ENCODE measurements around the gene PNPLA3.

The PNPLA3 gene

DNA sequence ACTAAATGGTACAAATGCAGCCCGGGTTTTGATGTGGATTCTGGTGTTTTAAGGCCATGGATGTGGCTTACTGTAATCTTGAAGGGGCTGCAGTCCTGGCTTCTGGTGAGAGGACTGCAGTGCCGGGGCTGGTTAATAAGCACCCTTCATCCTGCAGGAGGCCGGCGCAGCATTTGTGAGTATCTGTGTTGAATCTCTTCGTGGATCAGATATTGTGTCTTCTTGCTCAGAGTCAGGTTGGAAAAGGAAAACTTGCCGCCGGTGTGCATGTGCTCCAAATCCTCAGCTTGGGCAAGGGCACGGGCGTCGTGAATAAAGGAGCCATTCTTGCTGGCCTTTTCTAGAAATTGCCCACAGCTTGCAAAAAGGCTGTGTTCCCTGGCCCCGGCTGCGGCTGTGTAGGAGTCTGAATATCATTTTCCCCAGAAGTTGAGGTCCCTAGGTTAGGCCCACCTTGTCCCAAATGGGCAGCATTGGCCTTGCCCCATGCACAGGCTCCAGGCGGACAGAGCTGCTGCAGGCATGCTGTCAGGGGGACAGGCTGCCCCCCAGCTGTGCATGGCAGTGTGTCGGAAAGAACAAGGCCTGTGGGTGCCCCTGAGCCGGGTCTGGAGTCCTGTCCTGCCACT, 71.6 kb downstream of the PNPLA3 start:
- DNase-seq = no peak

DNA sequence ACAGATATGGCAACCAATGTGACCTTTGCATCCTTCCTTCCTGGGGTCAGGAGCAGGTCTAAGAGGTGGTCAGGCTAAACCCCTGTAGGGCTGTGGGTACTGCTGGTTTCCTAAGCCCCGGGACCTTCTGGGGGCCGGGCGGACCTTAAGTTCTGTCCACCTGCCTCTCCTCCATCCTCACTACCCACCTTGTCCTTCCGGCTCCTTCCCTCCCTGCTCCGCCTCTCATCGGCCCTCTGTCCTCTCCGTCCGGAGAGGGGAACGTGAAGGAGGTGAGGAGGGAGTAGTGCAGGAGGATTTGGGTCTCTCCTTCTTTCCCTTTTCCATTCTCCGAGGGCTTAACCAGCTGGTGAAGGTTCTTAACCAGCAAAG, 72.2 kb downstream of the PNPLA3 start:
- no peak for DNase-seq

GRCh38 chr22:43996170-43996980, 72.8 kb downstream of the PNPLA3 start:
- DNase-seq = peak; percentile 24

DNA sequence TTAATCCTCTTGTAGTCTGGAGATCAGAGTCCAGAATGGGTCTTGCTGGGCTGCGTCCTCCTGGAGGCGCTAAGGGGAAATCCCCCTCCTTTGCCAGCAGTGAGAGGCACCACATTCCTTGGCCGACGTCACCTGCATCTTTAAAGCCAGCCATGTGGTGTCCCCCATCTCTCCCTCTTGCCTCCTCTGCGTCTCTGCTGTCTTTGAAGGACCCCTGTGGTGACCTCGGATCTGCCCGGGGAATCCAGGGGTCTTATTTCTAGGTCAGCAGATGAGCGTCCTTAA, 73.3 kb downstream of the PNPLA3 start:
- DNase-seq = no peak
